Esophagus muscularis mucosa (tissue), 4 donors: ENCODE measurements around the gene CNNM1. TPM values are rescaled to one million over a fixed set of nuclear protein-coding genes. Genes with fewer than 3 reads are reported as not detected.

Experiments used
- DNase-seq: peaks from one replicate; pipeline ENCODE4 v3.0.0-alpha.2; 2017; ENCODE audit errors: extremely low spot score
- H3K27ac ChIP-seq, 4 donors: fragments of 200-600 bp; sonication (generic); replicated peaks in 1 of 4; 1 replicate in 3 of 4; 2 replicates in 1 of 4; pipeline ENCODE4 v1.5.1; 2016 to 2019; ENCODE audit warnings: mild to moderate bottlenecking in 1 of 4
- H3K27me3 ChIP-seq, 4 donors: fragments of 200-600 bp; sonication (generic); one replicate each; pipeline versions ENCODE4 v1.5.1 to v1.6.0; 2016 to 2019
- H3K36me3 ChIP-seq, 4 donors: fragments of 200-600 bp; sonication (generic); one replicate each; pipeline ENCODE4 v1.5.1; 2016 to 2019
- H3K4me1 ChIP-seq, 4 donors: fragments of 200-600 bp; sonication (generic); one replicate each; pipeline ENCODE4 v1.5.1; 2016 to 2019
- H3K4me3 ChIP-seq, 4 donors: fragments of 200-600 bp; sonication (generic); 1 replicate in 2 of 4; 2 replicates in 2 of 4; pipeline ENCODE4 v1.5.1; 2016 to 2019; ENCODE audit warnings: mild to moderate bottlenecking in 4 of 4, moderate library complexity in 1 of 4
- H3K9me3 ChIP-seq, 4 donors: fragments of 200-600 bp; sonication (generic); 1 replicate in 3 of 4; 2 replicates in 1 of 4; pipeline ENCODE4 v1.5.1; 2016 to 2019
- CTCF ChIP-seq, 3 experiments: fragments of 200-600 bp in 2 of 3; fragments of 450-650 bp in 1 of 3; sonication (generic) in 2 of 3; IDR thresholded peaks; one replicate each; pipeline ENCODE4 v1.5.1; 2017 to 2019; ENCODE audit warnings: antibody characterized with exemption in 3 of 3, mild to moderate bottlenecking in 2 of 3, moderate library complexity in 1 of 3
- EP300 ChIP-seq: sonication (generic); formaldehyde crosslinking; IDR thresholded peaks from one replicate; pipeline ENCODE4 v1.6.1; 2017; ENCODE audit warnings: antibody characterized with exemption
- POLR2A ChIP-seq: fragments of 450-650 bp; IDR thresholded peaks from one replicate; pipeline ENCODE4 v1.6.1; 2017; ENCODE audit warnings: antibody characterized with exemption, moderate library complexity, mild to moderate bottlenecking, low read depth
- POLR2AphosphoS5 ChIP-seq, 2 donors: sonication (generic); formaldehyde crosslinking; IDR thresholded peaks; one replicate each; pipeline ENCODE4 v1.6.1; 2017; ENCODE audit warnings: antibody characterized with exemption in 2 of 2
- WGBS: methylation state at CpG from one replicate; pipeline ENCODE4 v1.1.5; 2018; 5-methylcytosine and 5-hydroxymethylcytosine counted together
- intact Hi-C: fragments of 100-400 bp; cut with DNase I; formaldehyde crosslinking; loops from one replicate; pipeline ENCODE4 v1.15.1; 2023
- total RNA-seq, 4 donors: library from RNA; depleted of rRNA; stranded (reverse); fragments of >200 nt; gene quantifications; one replicate each; pipeline versions ENCODE4 v1.1.0 to v1.2.1, GENCODE V29; 2016

CNNM1 gene
- total RNA-seq, 4 donors from 2014 or later: 1.7 to 3.4 (median 2.7) TPM

GRCh38 chr10:99325281-99325680 lies 3.9 kb upstream of the CNNM1 start:
- peaks cover 0 to 5% (median 0%) of the 10 kb centered on the region in 4 donors for H3K9me3 ChIP-seq
- WGBS: 54% methylated on average over 1 of the region's 1 CpG
- H3K27me3 ChIP-seq: peaks cover 0 to 27% (median 2%) of the 10 kb centered on the region in 4 donors
- TF ChIP-seq POLR2A: no peak
- no peak for TF ChIP-seq POLR2AphosphoS5 (IDR thresholded peaks at IDR 0.05)
- TF ChIP-seq CTCF (IDR thresholded peaks at IDR 0.05): no peak
- no peak for TF ChIP-seq EP300
- H3K4me1 ChIP-seq: peaks cover 15 to 16% (median 16%) of the 10 kb centered on the region in 4 donors
- intact Hi-C loops: no loop called here
- no peaks in the 10 kb centered on the region for H3K36me3 ChIP-seq
- no peak for DNase-seq
- no peak overlapping the region for H3K27ac ChIP-seq
- no peak overlapping the region for H3K4me3 ChIP-seq

GRCh38 chr10:99326871-99327270 lies 2.3 kb upstream of the CNNM1 start:
- Histone ChIP-seq H3K27ac (no peak overlapping the region), H3K27me3 (peaks cover 0 to 29% (median 3%) of the 10 kb centered on the region in 4 donors), H3K4me1 (peaks cover 17 to 25% (median 20%) of the 10 kb centered on the region in 4 donors), H3K36me3 (no peaks in the 10 kb centered on the region), H3K9me3 (peaks cover 0 to 5% (median 0%) of the 10 kb centered on the region in 4 donors), H3K4me3 (no peak overlapping the region)
- TF ChIP-seq CTCF (IDR thresholded peaks at IDR 0.05) (no peak), EP300 (no peak), POLR2A (no peak), POLR2AphosphoS5 (IDR thresholded peaks at IDR 0.05) (no peak)
- no peak for DNase-seq
- 87% methylated on average over 5 of the region's 5 CpGs for WGBS
- intact Hi-C loops: no loop called here

- DNase-seq: no peak
- H3K27me3 ChIP-seq: peaks cover 0 to 24% (median 3%) of the 10 kb centered on the region in 4 donors
- peak overlapping the region in 3 of 4 donors; percentile 53 to 69 (median 55) for H3K27ac ChIP-seq
- H3K4me1 ChIP-seq: peaks cover 17 to 25% (median 20%) of the 10 kb centered on the region in 4 donors
- intact Hi-C loops: no loop called here
- WGBS: 50% methylated on average over 11 of the region's 23 CpGs
- peak overlapping the region; percentile 63 to 77 (median 72) for H3K4me3 ChIP-seq
- TF ChIP-seq POLR2AphosphoS5 (IDR thresholded peaks at IDR 0.05) (no peak), EP300 (no peak), CTCF (IDR thresholded peaks at IDR 0.05) (no peak), POLR2A (no peak)
- H3K9me3 ChIP-seq: peaks cover 0 to 5% (median 0%) of the 10 kb centered on the region in 4 donors
- no peaks in the 10 kb centered on the region for H3K36me3 ChIP-seq
Observed at GRCh38 chr10:99328579-99329303, 415 bp upstream of the CNNM1 start.

GRCh38 chr10:99329554-99330346 lies 594 bp downstream of the CNNM1 start:
- Histone ChIP-seq H3K4me3 (peak overlapping the region; percentile 63 to 77 (median 72)), H3K4me1 (peaks cover 17 to 25% (median 20%) of the 10 kb centered on the region in 4 donors), H3K27ac (peak overlapping the region in 3 of 4 donors; percentile 53 to 69 (median 55)), H3K27me3 (peaks cover 0 to 24% (median 3%) of the 10 kb centered on the region in 4 donors), H3K9me3 (peaks cover 0 to 5% (median 0%) of the 10 kb centered on the region in 4 donors), H3K36me3 (no peaks in the 10 kb centered on the region)
- no peak for DNase-seq
- intact Hi-C loops: no loop called here
- no peak for TF ChIP-seq EP300
- TF ChIP-seq POLR2A: no peak
- TF ChIP-seq POLR2AphosphoS5 (IDR thresholded peaks at IDR 0.05): no peak
- TF ChIP-seq CTCF (IDR thresholded peaks at IDR 0.05): no peak
- WGBS: 0% methylated on average over 20 of the region's 94 CpGs
